Parathyroid adenoma (tissue), 2 donors: ENCODE data around the gene NDUFS2.

Source experiments
- H2AFZ ChIP-seq: fragments of 300-600 bp; sonication (generic); one replicate; pipeline ENCODE4 v1.7.0; 2017; ENCODE audit warnings: antibody characterized with exemption, mild to moderate bottlenecking
- H3K27ac ChIP-seq: fragments of 300-600 bp; sonication (generic); one replicate; pipeline ENCODE4 v1.7.0; 2017
- H3K27me3 ChIP-seq: fragments of 300-600 bp; sonication (generic); one replicate; pipeline ENCODE4 v1.7.0; 2017; ENCODE audit warnings: low read length; ENCODE audit not compliant: control insufficient read depth, insufficient read depth
- H3K36me3 ChIP-seq: fragments of 300-600 bp; sonication (generic); one replicate; pipeline ENCODE4 v1.7.0; 2017; ENCODE audit warnings: low read length; ENCODE audit not compliant: control insufficient read depth, insufficient read depth
- H3K4me1 ChIP-seq: fragments of 300-600 bp; sonication (generic); one replicate; pipeline ENCODE4 v1.7.0; 2017; ENCODE audit warnings: control low read depth
- H3K4me2 ChIP-seq: fragments of 300-600 bp; sonication (generic); one replicate; pipeline ENCODE4 v1.7.0; 2017; ENCODE audit warnings: low read length
- H3K4me3 ChIP-seq: fragments of 300-600 bp; sonication (generic); one replicate; pipeline ENCODE4 v1.7.0; 2017; ENCODE audit warnings: low read depth, low read length
- H3K79me2 ChIP-seq: fragments of 300-600 bp; sonication (generic); one replicate; pipeline ENCODE4 v1.7.0; 2017; ENCODE audit warnings: control low read depth
- H3K9ac ChIP-seq: fragments of 300-600 bp; sonication (generic); one replicate; pipeline ENCODE4 v1.7.0; 2017; ENCODE audit warnings: mild to moderate bottlenecking
- H3K9me3 ChIP-seq: fragments of 300-600 bp; sonication (generic); one replicate; pipeline ENCODE4 v1.7.0; 2017; ENCODE audit warnings: low read length; ENCODE audit not compliant: control insufficient read depth
- CTCF ChIP-seq: fragments of 300-600 bp; sonication (generic); IDR thresholded peaks from one replicate; pipeline ENCODE4 v1.7.0; 2017; ENCODE audit warnings: antibody characterized with exemption, mild to moderate bottlenecking
- donor health status: primary hyperparathyroidism.

Gene NDUFS2

GRCh38 chr1:161179698-161180097 lies 22.5 kb upstream of the NDUFS2 start:
- H3K27me3 ChIP-seq = no peaks in the 10 kb centered on the region
- no peak overlapping the region for H2AFZ ChIP-seq
- peaks cover 3% of the 10 kb centered on the region for H3K4me1 ChIP-seq
- TF ChIP-seq CTCF = no peak
- H3K36me3 ChIP-seq = no peaks in the 10 kb centered on the region
- no peak overlapping the region for H3K9ac ChIP-seq
- no peak overlapping the region for H3K4me3 ChIP-seq
- peaks cover 4% of the 10 kb centered on the region for H3K79me2 ChIP-seq
- H3K4me2 ChIP-seq = no peak overlapping the region
- no peak overlapping the region for H3K27ac ChIP-seq
- H3K9me3 ChIP-seq = no peaks in the 10 kb centered on the region

GRCh38 chr1:161180639-161181038 lies 21.5 kb upstream of the NDUFS2 start:
- Histone ChIP-seq H3K4me1 (peaks cover 3% of the 10 kb centered on the region), H3K9ac (no peak overlapping the region), H3K9me3 (no peaks in the 10 kb centered on the region), H2AFZ (no peak overlapping the region), H3K36me3 (no peaks in the 10 kb centered on the region), H3K27ac (no peak overlapping the region), H3K4me3 (no peak overlapping the region), H3K79me2 (peaks cover 4% of the 10 kb centered on the region), H3K4me2 (no peak overlapping the region), H3K27me3 (no peaks in the 10 kb centered on the region)
- TF ChIP-seq CTCF = no peak

GRCh38 chr1:161182214-161182613 lies 20.0 kb upstream of the NDUFS2 start:
- Histone ChIP-seq H3K4me3 (no peak overlapping the region), H3K79me2 (peaks cover 4% of the 10 kb centered on the region), H3K4me2 (no peak overlapping the region), H3K36me3 (no peaks in the 10 kb centered on the region), H2AFZ (no peak overlapping the region), H3K27ac (no peak overlapping the region), H3K4me1 (peaks cover 3% of the 10 kb centered on the region), H3K9me3 (no peaks in the 10 kb centered on the region), H3K27me3 (no peaks in the 10 kb centered on the region), H3K9ac (no peak overlapping the region)
- TF ChIP-seq CTCF = no peak

GRCh38 chr1:161185282-161185682 lies 16.9 kb upstream of the NDUFS2 start:
- Histone ChIP-seq H3K4me3 (no peak overlapping the region), H3K4me1 (no peaks in the 10 kb centered on the region)

More at GRCh38 chr1:161185282-161185682, 16.9 kb upstream of the NDUFS2 start:
- H3K36me3 ChIP-seq = no peaks in the 10 kb centered on the region
- no peaks in the 10 kb centered on the region for H3K79me2 ChIP-seq
- H3K4me2 ChIP-seq = no peak overlapping the region
- no peak overlapping the region for H2AFZ ChIP-seq
- no peaks in the 10 kb centered on the region for H3K27me3 ChIP-seq
- no peak for TF ChIP-seq CTCF
- peak overlapping the region; percentile 72 for H3K27ac ChIP-seq
- H3K9me3 ChIP-seq = no peaks in the 10 kb centered on the region
- H3K9ac ChIP-seq = no peak overlapping the region
